CD4-positive, alpha-beta T cell (primary cell): ENCODE results near the gene CCND1. TPM values are rescaled to one million over a fixed set of nuclear protein-coding genes. Genes with fewer than 3 reads are reported as not detected.

Source experiments
- ATAC-seq: fragments of 200-7000 bp; cut with Tn5 transposase; one replicate; pipeline ENCODE4 v1.10.0; 2022; ENCODE audit warnings: mild to moderate bottlenecking; ENCODE audit not compliant: poor library complexity
- CTCF ChIA-PET: fragments of 350-600 bp; sonication (Branson Sonifier 250); formaldehyde crosslinking; loops from one replicate; lab custom pipeline; 2021; ENCODE audit warnings: antibody characterized with exemption, inconsistent platforms; lab: Charles Lee
- POLR2A ChIA-PET: fragments of 350-600 bp; sonication (Branson Sonifier 250); formaldehyde crosslinking; loops from one replicate; lab custom pipeline; 2021; ENCODE audit warnings: antibody characterized with exemption, inconsistent platforms; lab: Charles Lee
- DNase-seq, 14 experiments: peaks; one replicate each; pipeline ENCODE4 v3.0.0-alpha.2; 2013 to 2020; ENCODE audit warnings: mixed read lengths in 2 of 14
- H3K27ac ChIP-seq, 2 donors: one replicate each; pipeline versions ENCODE4 v1.5.1 to v1.7.0; 2013; ENCODE audit warnings: low read length in 2 of 2, low read depth in 1 of 2, mild to moderate bottlenecking in 1 of 2
- H3K27me3 ChIP-seq, 2 experiments: 1 replicate in 1 of 2; 2 replicates in 1 of 2; pipeline versions ENCODE4 v1.6.1 to v1.7.0; 2013; ENCODE audit warnings: low read length in 2 of 2, control low read depth in 1 of 2, mild to moderate bottlenecking in 1 of 2, moderate library complexity in 1 of 2; ENCODE audit not compliant: insufficient read depth in 2 of 2, control insufficient read depth in 1 of 2
- H3K36me3 ChIP-seq: one replicate; pipeline ENCODE4 v1.6.1; 2013; ENCODE audit warnings: low read length, control low read depth; ENCODE audit not compliant: insufficient read depth
- H3K4me1 ChIP-seq: one replicate; pipeline ENCODE4 v1.6.1; 2013; ENCODE audit warnings: low read length, control low read depth; ENCODE audit not compliant: insufficient read depth
- H3K4me3 ChIP-seq: one replicate; pipeline ENCODE4 v1.5.1; 2013; ENCODE audit warnings: mild to moderate bottlenecking, low read length, moderate library complexity
- H3K9me3 ChIP-seq, 2 experiments: 1 replicate in 1 of 2; 2 replicates in 1 of 2; pipeline versions ENCODE4 v1.6.1 to v1.7.0; 2013; ENCODE audit warnings: low read length in 2 of 2, mild to moderate bottlenecking in 2 of 2, control low read depth in 1 of 2, moderate library complexity in 1 of 2; ENCODE audit not compliant: control insufficient read depth in 1 of 2, insufficient read depth in 1 of 2
- H3K27ac Mint-ChIP-seq: one replicate; pipeline ENCODE4 v1.8.0; 2020; ENCODE audit warnings: mixed read lengths
- H3K27me3 Mint-ChIP-seq: one replicate; pipeline ENCODE4 v1.8.0; 2021; ENCODE audit warnings: mixed read lengths
- H3K36me3 Mint-ChIP-seq: one replicate; pipeline ENCODE4 v1.8.0; 2021; ENCODE audit warnings: low read depth, mixed read lengths
- H3K4me1 Mint-ChIP-seq: one replicate; pipeline ENCODE4 v1.8.0; 2021; ENCODE audit warnings: low read depth, mixed read lengths
- H3K4me3 Mint-ChIP-seq: one replicate; pipeline ENCODE4 v1.8.0; 2020; ENCODE audit warnings: mild to moderate bottlenecking, mixed read lengths
- H3K9me3 Mint-ChIP-seq: one replicate; pipeline ENCODE4 v1.8.0; 2020; ENCODE audit warnings: mixed read lengths
- CTCF ChIP-seq: fragments of 200-600 bp; IDR thresholded peaks from one replicate; pipeline ENCODE4 v1.8.0; 2022; ENCODE audit warnings: antibody characterized with exemption, mild to moderate bottlenecking
- intact Hi-C, 2 experiments: fragments of 100-400 bp; cut with DNase I in 1 of 2; cut with micrococcal nuclease in 1 of 2; formaldehyde crosslinking; loops; one replicate each; pipeline versions ENCODE4 v1.15.1 to v1.9.0; 2023 to 2025; cut with DNase I, micrococcal nuclease
- total RNA-seq, 174 experiments: library from RNA in 2 of 174; stranded (reverse) in 2 of 174; gene quantifications; one replicate each; pipeline ENCODE4 v1.2.3 and lab custom pipeline; 2021 to 2026

The CCND1 gene
- total RNA-seq, 2 experiments from 2014 or later = 1.7 to 2.4 TPM

- Mint-ChIP-seq H3K4me3 (no peak overlapping the region), H3K9me3 (no peaks in the 10 kb centered on the region), H3K27me3 (no peaks in the 10 kb centered on the region), H3K27ac (no peak overlapping the region), H3K36me3 (peaks cover 40% of the 10 kb centered on the region), H3K4me1 (no peaks in the 10 kb centered on the region)
- no peak for TF ChIP-seq CTCF
- H3K27ac ChIP-seq = no peak overlapping the region
- H3K4me3 ChIP-seq = no peak overlapping the region
- ChIA-PET CTCF (interaction anchor here (1.7 kb wide), 1 partner anchor 9 kb away, joined by 4 read pairs; no protein-coding TSS in a partner anchor), POLR2A (no interaction called here)
- H3K9me3 ChIP-seq = no peaks in the 10 kb centered on the region
- no peaks in the 10 kb centered on the region for H3K4me1 ChIP-seq
- ATAC-seq = no peak
- intact Hi-C loops = no loop called here
- DNase-seq = no peak
- H3K27me3 ChIP-seq = no peaks in the 10 kb centered on the region
- H3K36me3 ChIP-seq = peaks cover 21% of the 10 kb centered on the region
Observed at GRCh38 chr11:69661413-69661715, 20.4 kb downstream of the CCND1 start.

GRCh38 chr11:69662021-69662698 lies 21.2 kb downstream of the CCND1 start:
- Histone ChIP-seq H3K27ac (no peak overlapping the region), H3K4me3 (no peak overlapping the region), H3K36me3 (peaks cover 27% of the 10 kb centered on the region), H3K4me1 (no peaks in the 10 kb centered on the region), H3K27me3 (no peaks in the 10 kb centered on the region), H3K9me3 (no peaks in the 10 kb centered on the region)
- Mint-ChIP-seq H3K4me1 (no peaks in the 10 kb centered on the region), H3K9me3 (no peaks in the 10 kb centered on the region), H3K36me3 (peaks cover 41% of the 10 kb centered on the region), H3K4me3 (no peak overlapping the region), H3K27ac (no peak overlapping the region), H3K27me3 (no peaks in the 10 kb centered on the region)
- no peak for ATAC-seq
- TF ChIP-seq CTCF = no peak
- CTCF ChIA-PET = interaction anchor here (1.0 to 1.7 kb wide), 2 partner anchors 8 to 14 kb away, joined by 4 to 5 read pairs; no protein-coding TSS in a partner anchor
- intact Hi-C loops = no loop called here
- peak in 1 of 14 experiments; percentile 27 for DNase-seq
- POLR2A ChIA-PET = no interaction called here

- peaks cover 47% of the 10 kb centered on the region for H3K36me3 Mint-ChIP-seq
- DNase-seq (peak in 1 of 14 experiments; percentile 30), ATAC-seq (no peak)
- no peaks in the 10 kb centered on the region for H3K4me1 Mint-ChIP-seq
- intact Hi-C loops = no loop called here
- no peaks in the 10 kb centered on the region for H3K27me3 Mint-ChIP-seq
- H3K36me3 ChIP-seq = peaks cover 34% of the 10 kb centered on the region
- no peak overlapping the region for H3K27ac Mint-ChIP-seq
- no peak overlapping the region for H3K4me3 ChIP-seq
- no peaks in the 10 kb centered on the region for H3K4me1 ChIP-seq
- no peaks in the 10 kb centered on the region for H3K9me3 Mint-ChIP-seq
- CTCF ChIA-PET = interaction anchor here (1.0 to 1.7 kb wide), 2 partner anchors 8 to 13 kb away, joined by 4 to 5 read pairs; no protein-coding TSS in a partner anchor
- H3K9me3 ChIP-seq = no peaks in the 10 kb centered on the region
- POLR2A ChIA-PET = no interaction called here
- H3K27ac ChIP-seq = no peak overlapping the region
- no peak overlapping the region for H3K4me3 Mint-ChIP-seq
- H3K27me3 ChIP-seq = no peaks in the 10 kb centered on the region
- no peak for TF ChIP-seq CTCF
Observed at GRCh38 chr11:69662806-69663205, 21.9 kb downstream of the CCND1 start.
